GM18909 (cell line): Measurements from ENCODE around the gene RNU6-7.
A peak's percentile ranks its signal among the peaks of the same experiment; 100 is the strongest.

Experiments used
- ATAC-seq: cut with Tn5 transposase; IDR thresholded peaks from one replicate; pipeline ENCODE4 v1.9.1; 2021; ENCODE audit warnings: mild to moderate bottlenecking; ENCODE audit not compliant: unreplicated experiment, poor library complexity

The RNU6-7 gene

GRCh38 chr14:32201816-32202490, at the start of gene RNU6-7:
Gene RNU6-7 (plus strand): TSS chr14:32202045.
- no peak for ATAC-seq

- peak; percentile 46 for ATAC-seq
These were observed 35.8 kb upstream of the RNU6-7 start for GRCh38 chr14:32166029-32166428.

DNA sequence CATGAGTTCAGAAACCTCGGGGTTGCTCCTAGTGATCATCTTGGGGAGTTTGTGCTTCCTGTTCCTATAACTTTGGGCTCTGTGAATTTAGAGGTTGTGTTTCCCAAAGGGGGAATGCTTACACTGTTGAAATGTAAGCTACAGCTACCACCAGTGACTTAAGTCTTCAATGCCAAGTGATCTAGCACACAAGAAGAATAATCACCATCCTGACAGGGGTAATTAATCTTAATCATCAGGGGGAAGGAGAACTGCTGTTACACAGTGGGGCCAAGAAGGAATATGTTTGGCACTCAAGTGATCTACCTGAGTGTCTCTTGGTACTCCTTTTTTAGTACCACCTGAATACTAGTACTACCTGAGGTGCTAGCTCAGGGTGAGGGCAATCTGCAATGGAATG, 34.9 kb upstream of the RNU6-7 start:
- no peak for ATAC-seq

DNA sequence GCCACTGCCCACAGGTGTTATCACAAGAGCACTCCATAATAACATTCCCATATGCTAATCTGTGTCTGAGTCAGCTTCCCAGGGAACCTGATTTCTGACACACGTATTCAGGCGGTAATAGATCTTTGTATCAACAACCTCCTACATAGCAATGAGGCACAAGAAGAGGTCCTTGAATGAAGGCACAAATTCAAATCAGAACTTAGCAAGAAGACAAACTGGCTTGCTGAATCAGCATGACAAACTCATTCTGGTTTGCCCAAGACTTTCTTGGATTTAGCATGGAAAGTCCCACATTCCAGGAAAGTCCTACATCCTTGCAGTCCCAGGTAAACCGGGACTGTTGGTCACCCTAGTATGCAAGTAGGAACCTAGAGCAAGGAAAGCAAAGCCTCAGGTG, 33.9 kb upstream of the RNU6-7 start:
- ATAC-seq, result no peak

GRCh38 chr14:32169191-32169590, 32.7 kb upstream of the RNU6-7 start:
- ATAC-seq, result no peak

DNA sequence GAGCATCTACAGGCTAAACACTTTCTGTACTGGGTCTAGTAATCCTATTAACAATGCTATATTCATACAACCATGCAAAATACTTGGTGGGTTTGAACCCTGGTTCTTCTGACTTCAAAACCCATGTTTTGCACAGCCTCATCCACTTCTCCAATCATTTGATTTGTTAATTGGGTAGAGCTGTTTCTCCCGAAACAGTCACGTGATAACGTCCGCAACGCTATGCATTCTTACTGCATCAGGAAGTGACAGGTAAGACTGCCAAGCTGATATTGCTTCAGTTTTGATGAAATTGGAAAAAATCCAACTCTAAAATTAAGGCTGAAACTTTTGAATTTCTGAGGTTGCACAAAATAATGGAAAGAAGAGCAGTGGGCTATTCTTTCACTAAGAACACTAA, 30.4 kb upstream of the RNU6-7 start:
- ATAC-seq, result no peak

DNA sequence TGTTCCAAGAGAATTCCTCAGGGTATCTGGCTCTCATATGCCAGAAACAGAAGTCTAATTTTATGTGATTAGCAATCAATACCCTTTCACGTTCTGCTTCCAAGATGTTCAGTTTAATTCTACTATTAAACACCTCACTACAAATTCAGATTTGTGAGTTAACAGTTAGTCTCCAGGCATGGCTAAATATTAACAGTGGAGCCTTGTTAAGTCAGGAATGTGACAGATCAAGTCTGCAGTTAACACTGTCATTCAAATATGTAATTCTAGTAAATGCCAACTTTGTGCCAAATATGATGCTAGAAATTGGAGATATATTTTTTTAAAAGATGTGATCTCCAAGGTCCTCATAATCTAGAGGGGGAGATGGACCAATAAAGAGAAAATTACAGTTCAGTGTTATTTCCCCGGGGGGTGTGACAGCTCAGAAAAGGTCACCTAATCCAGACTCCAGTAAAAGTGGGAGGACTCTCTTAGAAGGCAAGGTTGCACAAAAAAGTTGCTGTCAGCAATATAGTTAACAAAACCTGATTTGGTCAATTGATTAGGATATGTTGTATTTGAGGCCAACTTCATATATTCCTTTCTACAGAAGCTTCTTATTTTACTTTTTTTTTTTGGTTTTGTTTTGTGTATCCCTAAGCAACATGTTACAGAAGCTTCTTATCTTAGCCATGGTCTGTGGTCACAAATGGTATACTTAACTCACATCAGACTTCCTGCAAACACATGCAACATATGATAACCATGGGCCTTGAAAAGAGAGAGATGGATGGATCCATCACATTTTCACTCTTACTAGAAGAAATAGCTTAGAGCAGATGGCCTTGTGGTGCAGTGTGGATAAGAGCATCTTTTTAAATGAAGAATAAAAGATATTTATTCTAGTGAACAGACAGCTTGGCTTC, 18.4 kb upstream of the RNU6-7 start:
- no peak for ATAC-seq

DNA sequence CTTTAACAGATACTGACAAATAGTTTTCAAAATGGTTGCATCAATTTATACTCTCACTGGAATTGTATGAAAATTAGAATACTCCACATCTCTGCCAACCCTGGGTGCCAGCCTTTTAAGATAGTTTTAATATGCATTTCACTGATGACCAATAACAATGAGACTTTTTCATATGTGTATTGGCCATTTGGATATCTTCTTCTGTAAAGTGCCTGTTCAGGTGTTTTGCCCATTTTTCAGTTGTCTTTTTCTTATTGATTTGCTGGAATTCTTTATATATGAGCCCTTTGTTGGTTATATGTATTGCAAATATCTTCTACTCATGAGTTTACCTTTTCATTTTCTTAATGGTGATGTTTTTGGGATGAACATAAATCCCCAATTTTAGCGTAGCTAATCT, 16.7 kb upstream of the RNU6-7 start:
- ATAC-seq, result no peak

DNA sequence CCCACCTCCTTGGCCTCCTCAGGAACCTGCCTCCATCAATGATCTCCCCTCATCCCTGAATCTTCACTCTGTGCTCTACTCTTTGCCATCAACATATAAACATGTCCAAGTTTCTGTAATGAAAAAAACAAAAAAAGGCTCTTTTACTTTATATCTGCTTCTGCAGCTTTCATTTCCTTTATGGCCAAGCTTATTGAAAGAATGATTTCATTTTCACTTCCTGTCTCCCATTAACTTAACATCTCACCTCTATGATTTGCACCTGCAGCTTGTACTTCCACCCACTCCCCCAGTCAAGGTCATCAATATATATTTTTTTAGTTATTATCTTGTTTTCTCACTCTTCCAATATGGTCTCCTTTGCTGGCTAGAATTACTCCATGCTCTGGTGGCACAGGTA, 15.6 kb upstream of the RNU6-7 start:
- ATAC-seq, result peak; percentile 73

- ATAC-seq, result no peak
These were observed 12.0 kb upstream of the RNU6-7 start for GRCh38 chr14:32189811-32190210.

- no peak for ATAC-seq
These were observed 11.2 kb upstream of the RNU6-7 start for GRCh38 chr14:32190673-32191072.

DNA sequence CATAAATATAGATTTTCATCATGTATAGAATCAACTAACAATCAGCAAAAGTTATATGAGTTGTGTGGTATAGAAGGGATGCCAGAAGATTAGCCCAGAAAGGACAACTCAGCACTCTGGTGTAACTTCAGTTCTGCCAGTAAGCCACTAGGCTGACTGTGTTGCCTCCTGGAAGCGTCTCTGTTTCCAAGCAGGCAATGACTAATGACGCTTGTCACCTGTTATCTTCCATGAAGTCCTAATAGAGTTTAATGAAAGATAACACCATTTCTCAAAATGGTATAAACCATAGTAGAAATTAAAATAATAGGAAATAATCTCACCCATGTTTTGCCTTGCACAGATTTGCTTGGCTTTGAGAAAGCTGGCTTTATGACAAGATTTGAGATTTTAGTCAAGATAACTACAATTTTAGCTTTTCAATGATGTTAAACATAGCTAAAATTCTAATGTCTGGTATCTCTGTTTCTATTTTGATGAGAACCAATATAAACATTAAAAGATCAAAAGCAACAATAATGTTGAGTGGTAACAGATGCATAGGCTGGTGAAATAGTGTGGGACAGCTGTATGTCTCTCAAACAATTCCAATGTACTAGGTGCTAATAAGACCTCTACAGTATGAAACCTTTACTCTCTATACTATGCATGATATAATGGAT, 9.0 kb upstream of the RNU6-7 start:
- no peak for ATAC-seq

DNA sequence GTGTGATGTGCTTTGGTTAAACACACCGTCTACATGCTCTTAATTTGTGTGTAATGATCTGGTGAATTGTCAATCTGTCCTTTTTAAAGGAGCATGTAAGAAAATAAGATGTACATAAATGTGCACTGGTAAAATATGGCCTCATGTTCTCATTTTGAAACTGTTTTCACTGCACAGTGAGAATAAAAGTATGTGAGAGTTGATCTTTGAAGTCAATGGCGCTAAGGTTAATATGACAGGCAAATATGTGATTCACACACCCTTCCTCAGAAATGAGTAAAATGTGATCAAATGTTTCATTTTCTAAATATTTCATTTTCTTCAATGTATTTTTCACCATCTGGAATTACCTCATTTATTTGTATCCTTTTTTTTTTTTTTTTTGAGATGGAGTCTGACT, 8.3 kb upstream of the RNU6-7 start:
- ATAC-seq, result no peak

DNA sequence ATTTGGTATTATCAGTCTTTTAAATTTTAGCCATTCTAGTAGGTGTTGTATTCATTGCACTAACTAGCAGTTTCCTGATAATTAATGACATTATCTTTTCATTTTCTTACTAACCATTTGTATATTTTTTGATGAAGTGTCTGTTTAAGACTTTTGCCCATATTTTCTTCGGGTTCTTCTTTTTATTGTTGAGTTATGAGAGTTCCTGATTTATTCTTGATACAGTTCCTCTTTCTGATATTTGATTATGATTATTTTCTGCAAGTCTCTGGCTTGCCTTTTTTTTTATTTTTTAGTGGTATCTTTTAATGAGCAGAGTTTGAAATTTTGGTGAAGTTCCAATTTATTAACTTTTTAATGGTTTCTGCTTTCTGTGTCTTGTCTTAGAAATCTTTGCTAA, 6.2 kb upstream of the RNU6-7 start:
- ATAC-seq, result no peak

DNA sequence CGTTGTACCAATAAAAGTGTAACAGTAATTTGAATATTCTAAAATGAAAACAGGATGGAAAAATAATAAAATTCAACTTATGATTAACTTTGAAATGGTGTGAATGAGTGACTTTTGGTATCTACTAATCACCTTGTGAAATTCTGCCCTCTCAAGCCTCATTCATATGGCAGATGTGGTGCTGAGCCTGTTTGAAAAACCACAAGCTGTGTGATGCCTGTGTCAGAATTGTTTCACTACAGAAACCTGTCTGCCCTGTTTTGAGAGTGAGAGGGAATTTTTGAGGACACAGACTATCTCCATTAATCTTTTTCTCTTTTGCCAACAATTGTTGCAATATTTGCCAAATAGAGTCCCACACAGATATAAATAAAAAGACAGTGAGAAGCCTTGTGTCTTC, 3.9 kb upstream of the RNU6-7 start:
- peak; percentile 52 for ATAC-seq

DNA sequence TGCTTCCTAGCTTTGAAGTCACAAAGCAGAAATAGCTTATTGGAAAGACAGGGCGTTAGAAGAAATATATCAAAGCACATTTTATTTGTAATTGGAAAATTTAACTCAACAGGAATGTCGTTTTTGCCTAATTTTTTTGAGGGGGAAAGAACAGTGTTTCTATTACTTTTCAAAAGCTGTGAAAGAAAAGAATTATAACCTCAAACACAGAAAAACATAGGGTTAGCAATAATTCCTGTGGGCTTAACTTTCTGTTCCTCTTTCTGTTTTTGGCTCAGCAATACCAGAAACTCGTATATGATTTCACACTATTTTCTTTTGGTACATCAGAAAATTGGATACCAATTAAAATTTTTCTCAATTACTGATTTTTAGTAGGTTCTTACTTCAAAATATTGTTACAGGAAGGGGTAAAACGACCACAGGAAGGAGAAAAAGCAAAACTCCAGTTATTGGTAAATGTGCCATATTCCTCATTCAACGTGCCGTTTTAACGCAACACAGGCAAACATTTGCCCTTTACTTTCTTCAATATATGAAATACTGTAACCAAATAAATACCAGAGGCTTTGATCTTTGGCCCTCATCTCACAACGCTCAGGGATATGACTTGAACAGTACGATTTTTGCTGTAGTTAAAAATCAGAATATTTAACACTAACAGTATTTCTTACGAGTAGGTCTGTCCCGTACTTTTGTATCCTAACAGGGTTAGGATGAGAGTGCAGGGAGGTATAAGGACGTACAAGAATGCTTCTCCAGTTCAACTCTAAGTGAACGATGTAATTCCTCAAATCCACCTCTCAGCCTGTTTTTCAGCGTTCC, 1.3 kb upstream of the RNU6-7 start:
- ATAC-seq, result peak; percentile 24

- ATAC-seq, result peak; percentile 60
These were observed 541 bp upstream of the RNU6-7 start for GRCh38 chr14:32201193-32201815.

GRCh38 chr14:32202491-32202997, 699 bp downstream of the RNU6-7 start:
- no peak for ATAC-seq

GRCh38 chr14:32202998-32203882, 1.4 kb downstream of the RNU6-7 start, which contains the start of gene RNU6-8:
Gene RNU6-8 (minus strand): TSS chr14:32203269.
- peak; percentile 78 for ATAC-seq
